ENCODE measurements around the gene VWA5B1. TPM values are rescaled to one million over a fixed set of nuclear protein-coding genes. Genes with fewer than 3 reads are reported as not detected.

Gene VWA5B1
- total and polyA plus RNA-seq, 2 donors (not counting 3 experiments of a cell fraction or from before 2014, with no cell fraction given), result not detected

- Histone ChIP-seq H3K9me1 (replicated peaks; ENCODE audit: control insufficient read depth, extremely low read depth, insufficient read depth, low read length) (no peaks in the 10 kb centered on the region), H3K4me3 (replicated peaks in 1 of 3; ENCODE audit: insufficient read depth in 1 of 3, low read depth in 1 of 3, low read length in 3 of 3) (no peak overlapping the region), H3K27ac (ENCODE audit: insufficient read depth, low read depth, low read length) (no peak overlapping the region), H3K4me2 (ENCODE audit: insufficient read depth, low read length) (no peak overlapping the region), H2AFZ (ENCODE audit: low read depth, low read length) (no peak overlapping the region), H3K4me1 (ENCODE audit: control insufficient read depth, extremely low read depth, insufficient read depth, low read length) (no peaks in the 10 kb centered on the region), H3K9ac (replicated peaks; ENCODE audit: extremely low read depth, insufficient read depth, low read length) (no peak overlapping the region), H3K36me3 (ENCODE audit: control insufficient read depth in 2 of 2, extremely low read depth in 1 of 2, insufficient read depth in 2 of 2, low read length in 2 of 2) (no peaks in the 10 kb centered on the region), H4K20me1 (replicated peaks; ENCODE audit: control insufficient read depth, extremely low read depth, insufficient read depth, low read length) (peaks cover 3% of the 10 kb centered on the region), H3K27me3 (ENCODE audit: control insufficient read depth in 2 of 2, insufficient read depth in 2 of 2, low read length in 2 of 2) (peaks cover 0 to 2% of the 10 kb centered on the region in 2 experiments), H3K79me2 (ENCODE audit: control insufficient read depth, insufficient read depth, low read length) (no peaks in the 10 kb centered on the region), H3K9me3 (replicated peaks; ENCODE audit: control insufficient read depth, insufficient read depth, low read length) (no peaks in the 10 kb centered on the region)
- BruUV-seq (replicated peaks), result no TSS peak
- no peak for DNase-seq (ENCODE audit: low read depth, low spot score)
- ChIA-PET CTCF (interaction anchor here (0.7 to 2.3 kb wide), 6 partner anchors 11 to 118 kb away, joined by 3 to 11 read pairs (median 4); no protein-coding TSS in a partner anchor), POLR2A (no interaction called here)
- TF ChIP-seq FOS (IDR thresholded peaks at IDR 0.05; ENCODE audit: borderline replicate concordance, insufficient read depth, low read length) (no peak), JUN (IDR thresholded peaks at IDR 0.05; ENCODE audit: borderline replicate concordance, insufficient read depth, insufficient read length, low read depth) (no peak), POLR2A (IDR thresholded peaks at IDR 0.05; ENCODE audit: low read depth, low read length) (no peak), MYC (IDR thresholded peaks at IDR 0.05; ENCODE audit: low read depth, low read length) (no peak), GATA2 (IDR thresholded peaks at IDR 0.05; ENCODE audit: insufficient read depth, insufficient read length, low read depth, low read length) (no peak), EZH2 (IDR thresholded peaks at IDR 0.05; ENCODE audit: borderline replicate concordance, low read depth, low read length, severe bottlenecking) (no peak), POLR2AphosphoS5 (IDR thresholded peaks at IDR 0.05; ENCODE audit: insufficient read depth, low read depth, low read length) (no peak), MAX (IDR thresholded peaks at IDR 0.05; ENCODE audit: insufficient read depth, insufficient read length) (no peak)
- TF ChIP-seq, protein P1, sequence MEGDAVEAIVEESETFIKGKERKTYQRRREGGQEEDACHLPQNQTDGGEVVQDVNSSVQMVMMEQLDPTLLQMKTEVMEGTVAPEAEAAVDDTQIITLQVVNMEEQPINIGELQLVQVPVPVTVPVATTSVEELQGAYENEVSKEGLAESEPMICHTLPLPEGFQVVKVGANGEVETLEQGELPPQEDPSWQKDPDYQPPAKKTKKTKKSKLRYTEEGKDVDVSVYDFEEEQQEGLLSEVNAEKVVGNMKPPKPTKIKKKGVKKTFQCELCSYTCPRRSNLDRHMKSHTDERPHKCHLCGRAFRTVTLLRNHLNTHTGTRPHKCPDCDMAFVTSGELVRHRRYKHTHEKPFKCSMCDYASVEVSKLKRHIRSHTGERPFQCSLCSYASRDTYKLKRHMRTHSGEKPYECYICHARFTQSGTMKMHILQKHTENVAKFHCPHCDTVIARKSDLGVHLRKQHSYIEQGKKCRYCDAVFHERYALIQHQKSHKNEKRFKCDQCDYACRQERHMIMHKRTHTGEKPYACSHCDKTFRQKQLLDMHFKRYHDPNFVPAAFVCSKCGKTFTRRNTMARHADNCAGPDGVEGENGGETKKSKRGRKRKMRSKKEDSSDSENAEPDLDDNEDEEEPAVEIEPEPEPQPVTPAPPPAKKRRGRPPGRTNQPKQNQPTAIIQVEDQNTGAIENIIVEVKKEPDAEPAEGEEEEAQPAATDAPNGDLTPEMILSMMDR (IDR thresholded peaks at IDR 0.05; ENCODE audit: extremely low read depth in 1 of 2, insufficient read depth in 1 of 2, low read depth in 1 of 2, low read length in 2 of 2), result no peak
- intact Hi-C loops (cut with micrococcal nuclease) (loop anchor here (10.0 kb wide), 1 partner anchor 461 kb away; no protein-coding TSS in a partner anchor), dilution Hi-C loops (cut with MboI; ENCODE audit: extremely low pct_ligation_motif_present, low sequenced_read_pairs) (no loop called here)
- FAIRE-seq, result no peak
Measured at GRCh38 chr1:20375563-20375962, 84.9 kb downstream of the VWA5B1 start.
